AG04449 (cell line): ENCODE data around the gene CCDC127.
"Not testable (repeated sequence)": the region's sequence is repeated elsewhere in the genome, so short reads cannot be mapped to it uniquely, and the experiment has no call there.

Source experiments
- CTCF ChIA-PET: fragments of 350-600 bp; formaldehyde crosslinking; extraction: SDS; loops from one replicate; lab custom pipeline; 2021; ENCODE audit warnings: antibody characterized with exemption; lab: Yijun Ruan, JAX
- POLR2A ChIA-PET: fragments of 400-600, 350-600 bp; formaldehyde crosslinking; extraction: SDS; loops from one replicate; lab custom pipeline; 2020; ENCODE audit warnings: antibody characterized with exemption, inconsistent platforms; lab: Yijun Ruan, JAX
- DNase-seq: peaks from one replicate; pipeline ENCODE4 v3.0.0-alpha.2; 2010; ENCODE audit warnings: low read depth, low spot score
- H3K4me3 ChIP-seq: 2 replicates; pipeline ENCODE4 v1.5.1; 2011; ENCODE audit warnings: low read depth, mild to moderate bottlenecking, control low read depth, low read length
- TF ChIP-seq, protein P1 (sequence below): IDR thresholded peaks from one replicate; pipeline ENCODE4 v1.5.1; 2011; ENCODE audit warnings: mild to moderate bottlenecking, moderate library complexity, low read length, control low read depth, inconsistent platforms; ENCODE audit not compliant: insufficient read depth; ENCODE audit errors: missing control alignments

Gene CCDC127

DNA sequence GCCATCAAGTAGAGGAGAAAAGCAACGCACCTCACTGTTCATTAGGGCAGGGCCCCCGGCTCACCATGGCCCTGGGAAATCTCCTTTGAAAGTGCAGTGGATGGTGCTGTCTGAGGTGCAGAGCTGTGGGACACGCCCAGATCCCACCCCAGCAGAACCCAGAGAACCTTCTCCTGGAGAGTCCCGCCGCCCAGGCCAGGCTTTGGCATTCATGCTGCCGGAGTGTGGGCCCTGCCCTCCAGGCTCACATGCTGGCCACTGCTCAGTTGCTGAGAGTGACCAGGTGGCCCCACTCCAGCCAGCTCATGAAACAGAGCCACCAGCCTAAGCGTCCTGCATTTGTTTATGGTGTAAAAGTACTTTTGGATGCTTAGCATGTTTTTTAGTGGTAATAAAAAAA, 50.4 kb downstream of the CCDC127 start:
- H3K4me3 ChIP-seq, result no peak overlapping the region
- CTCF ChIA-PET, result interaction anchor here (1.5 kb wide), 1 partner anchor 21 kb away, joined by 5 read pairs; no protein-coding TSS in a partner anchor
- POLR2A ChIA-PET, result no interaction called here
- TF ChIP-seq, protein P1, sequence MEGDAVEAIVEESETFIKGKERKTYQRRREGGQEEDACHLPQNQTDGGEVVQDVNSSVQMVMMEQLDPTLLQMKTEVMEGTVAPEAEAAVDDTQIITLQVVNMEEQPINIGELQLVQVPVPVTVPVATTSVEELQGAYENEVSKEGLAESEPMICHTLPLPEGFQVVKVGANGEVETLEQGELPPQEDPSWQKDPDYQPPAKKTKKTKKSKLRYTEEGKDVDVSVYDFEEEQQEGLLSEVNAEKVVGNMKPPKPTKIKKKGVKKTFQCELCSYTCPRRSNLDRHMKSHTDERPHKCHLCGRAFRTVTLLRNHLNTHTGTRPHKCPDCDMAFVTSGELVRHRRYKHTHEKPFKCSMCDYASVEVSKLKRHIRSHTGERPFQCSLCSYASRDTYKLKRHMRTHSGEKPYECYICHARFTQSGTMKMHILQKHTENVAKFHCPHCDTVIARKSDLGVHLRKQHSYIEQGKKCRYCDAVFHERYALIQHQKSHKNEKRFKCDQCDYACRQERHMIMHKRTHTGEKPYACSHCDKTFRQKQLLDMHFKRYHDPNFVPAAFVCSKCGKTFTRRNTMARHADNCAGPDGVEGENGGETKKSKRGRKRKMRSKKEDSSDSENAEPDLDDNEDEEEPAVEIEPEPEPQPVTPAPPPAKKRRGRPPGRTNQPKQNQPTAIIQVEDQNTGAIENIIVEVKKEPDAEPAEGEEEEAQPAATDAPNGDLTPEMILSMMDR, result no peak
- DNase-seq, result no peak

DNA sequence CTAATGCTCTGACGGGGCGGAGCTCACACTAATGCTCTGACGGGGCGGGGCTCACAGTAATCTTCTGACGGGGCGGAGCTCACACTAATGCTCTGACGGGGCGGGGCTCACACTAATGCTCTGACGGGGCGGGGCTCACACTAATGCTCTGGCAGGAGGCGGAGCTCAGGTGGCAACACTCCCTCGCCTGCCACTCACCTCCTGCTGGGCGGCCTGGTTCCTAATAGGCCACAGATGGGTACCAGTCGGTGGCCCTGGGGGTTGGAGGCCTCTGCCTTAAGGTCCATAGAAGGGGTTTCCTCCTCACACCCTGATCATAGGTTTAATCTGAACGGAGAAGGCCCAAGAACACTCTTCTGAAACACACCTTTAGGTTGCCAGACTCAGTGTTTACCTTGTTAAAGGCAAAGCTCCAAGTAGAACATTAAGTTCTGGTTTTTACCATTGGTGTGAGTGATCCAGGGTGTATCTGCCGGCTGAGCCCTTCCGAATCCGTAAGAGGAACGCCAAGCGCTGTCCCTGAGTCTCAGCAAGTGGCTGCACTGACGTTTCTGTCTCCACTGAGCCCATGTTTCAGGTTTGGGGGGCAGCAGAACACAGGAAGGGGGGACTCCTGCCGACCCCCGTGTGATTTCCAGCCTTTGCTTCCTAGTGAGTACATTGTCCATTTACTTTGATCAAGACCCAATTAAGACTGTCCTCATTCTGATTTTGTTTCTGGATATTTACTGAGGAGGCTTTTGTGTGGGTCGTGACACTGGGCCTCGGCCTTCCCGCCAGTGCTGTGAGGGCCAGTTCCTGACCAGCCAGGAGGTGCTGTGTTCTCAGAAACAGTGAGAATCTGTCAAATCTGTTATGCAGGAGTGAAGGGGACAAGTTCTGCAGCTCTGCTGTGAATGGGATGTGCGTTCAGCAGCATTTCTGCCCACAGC, 51.2 kb downstream of the CCDC127 start:
- TF ChIP-seq, protein P1, result no peak
- ChIA-PET CTCF (interaction anchor here (1.5 kb wide), 1 partner anchor 22 kb away, joined by 5 read pairs; no protein-coding TSS in a partner anchor), POLR2A (no interaction called here)
- no peak for DNase-seq
- H3K4me3 ChIP-seq, result no peak overlapping the region

DNA sequence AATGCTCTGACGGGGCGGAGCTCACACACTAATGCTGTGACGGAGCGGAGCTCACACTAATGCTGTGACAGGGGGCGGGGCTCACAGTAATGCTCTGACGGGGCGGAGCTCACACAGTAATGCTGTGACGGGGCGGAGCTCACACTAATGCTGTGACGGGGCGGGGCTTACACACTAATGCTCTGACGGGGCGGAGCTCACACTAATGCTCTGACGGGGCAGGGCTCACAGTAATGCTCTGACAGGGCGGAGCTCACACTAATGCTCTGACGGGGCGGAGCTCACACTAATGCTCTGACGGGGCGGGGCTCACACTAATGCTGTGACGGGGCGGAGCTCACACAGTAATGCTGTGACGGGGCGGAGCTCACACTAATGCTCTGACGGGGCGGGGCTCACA, 53.2 kb downstream of the CCDC127 start:
- DNase-seq, POLR2A ChIA-PET, H3K4me3 ChIP-seq: not testable (repeated sequence)
- CTCF ChIA-PET, result interaction anchor here (0.8 kb wide), 1 partner anchor 12 kb away, joined by 4 read pairs; no protein-coding TSS in a partner anchor

DNA sequence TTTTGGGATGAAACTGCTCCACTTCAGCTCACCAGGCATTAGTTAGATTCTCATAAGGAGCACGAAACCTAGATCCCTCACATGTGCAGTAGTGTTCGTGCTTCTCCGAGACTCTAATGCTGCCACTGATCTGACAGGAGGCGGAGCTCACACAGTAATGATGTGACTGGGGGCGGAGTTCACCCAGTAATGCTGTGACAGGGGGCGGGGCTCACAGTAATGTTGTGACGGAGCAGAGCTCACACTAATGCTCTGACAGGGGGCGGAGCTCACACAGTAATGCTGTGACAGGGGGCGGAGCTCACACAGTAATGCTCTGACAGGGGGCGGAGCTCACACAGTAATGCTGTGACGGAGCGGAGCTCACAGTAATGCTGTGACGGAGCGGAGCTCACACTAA, 53.7 kb downstream of the CCDC127 start:
- POLR2A ChIA-PET, result no interaction called here
- DNase-seq, result no peak
- TF ChIP-seq, protein P1, result no peak
- CTCF ChIA-PET, result interaction anchor here (0.8 kb wide), 1 partner anchor 11 kb away, joined by 4 read pairs; no protein-coding TSS in a partner anchor
- H3K4me3 ChIP-seq, result no peak overlapping the region

DNA sequence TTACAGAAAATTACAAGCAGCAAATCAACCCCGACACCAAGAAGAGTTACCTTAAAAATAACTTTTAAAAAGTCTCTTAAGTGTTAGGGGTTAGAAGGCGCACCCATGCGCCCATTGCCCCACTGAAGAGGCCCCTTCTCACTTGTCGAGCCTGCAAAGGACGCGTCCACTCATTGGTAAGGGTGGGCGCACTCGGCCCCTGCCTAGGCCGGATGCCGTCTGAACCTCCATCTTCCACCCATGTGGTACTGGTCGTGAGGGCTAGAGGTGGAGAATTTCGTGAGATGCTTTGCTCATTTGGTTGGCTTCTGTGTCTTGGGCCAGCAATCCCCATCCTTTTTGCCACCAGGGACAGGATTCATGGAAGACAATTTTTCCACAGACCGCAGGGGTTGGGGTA, 54.1 kb downstream of the CCDC127 start:
- no peak overlapping the region for H3K4me3 ChIP-seq
- TF ChIP-seq, protein P1, result no peak
- ChIA-PET POLR2A (no interaction called here), CTCF (interaction anchor here (0.8 kb wide), 1 partner anchor 11 kb away, joined by 4 read pairs; no protein-coding TSS in a partner anchor)
- DNase-seq, result no peak

DNA sequence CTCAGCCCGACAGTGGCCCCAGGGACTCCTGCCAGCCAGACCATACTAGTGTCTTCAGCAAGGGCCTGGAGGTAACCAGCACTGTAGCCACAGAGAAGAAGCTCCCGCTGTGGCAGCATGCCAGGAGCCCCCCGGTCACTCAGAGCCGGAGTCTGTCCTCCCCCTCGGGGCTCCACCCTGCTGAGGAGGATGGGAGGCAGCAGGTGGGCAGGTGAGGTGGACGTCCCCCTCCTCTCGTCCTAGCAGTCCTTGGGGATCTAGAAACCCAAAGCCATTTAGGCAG, 54.7 kb downstream of the CCDC127 start:
- TF ChIP-seq, protein P1, result no peak
- ChIA-PET CTCF (no interaction called here), POLR2A (no interaction called here)
- DNase-seq, result no peak
- no peak overlapping the region for H3K4me3 ChIP-seq
